Fibroblast of the aortic adventitia (primary cell): ENCODE measurements around the gene DNAH8. TPM values are rescaled to one million over a fixed set of nuclear protein-coding genes. Genes with fewer than 3 reads are reported as not detected.

Source experiments
- DNase-seq: peaks from one replicate; pipeline ENCODE4 v3.0.0-alpha.2; 2010; ENCODE audit warnings: low read depth
- H3K4me3 ChIP-seq: 2 replicates; pipeline ENCODE4 v1.5.1; 2011; ENCODE audit warnings: low read depth, mild to moderate bottlenecking, control low read depth, low read length, moderate library complexity
- total RNA-seq: library from RNA; depleted of rRNA; stranded (reverse); fragments of >200 nt; gene quantifications from 2 replicates; pipeline ENCODE4 v1.2.3, GENCODE V29; 2012; ENCODE audit warnings: low replicate concordance
- TF ChIP-seq, protein P1 (sequence below): IDR thresholded peaks from 2 replicates; pipeline ENCODE4 v1.5.1; 2011; ENCODE audit warnings: mild to moderate bottlenecking, low read length, control low read depth, inconsistent platforms; ENCODE audit not compliant: insufficient read depth

Gene DNAH8
- total RNA-seq, 1 donor = not detected

DNA sequence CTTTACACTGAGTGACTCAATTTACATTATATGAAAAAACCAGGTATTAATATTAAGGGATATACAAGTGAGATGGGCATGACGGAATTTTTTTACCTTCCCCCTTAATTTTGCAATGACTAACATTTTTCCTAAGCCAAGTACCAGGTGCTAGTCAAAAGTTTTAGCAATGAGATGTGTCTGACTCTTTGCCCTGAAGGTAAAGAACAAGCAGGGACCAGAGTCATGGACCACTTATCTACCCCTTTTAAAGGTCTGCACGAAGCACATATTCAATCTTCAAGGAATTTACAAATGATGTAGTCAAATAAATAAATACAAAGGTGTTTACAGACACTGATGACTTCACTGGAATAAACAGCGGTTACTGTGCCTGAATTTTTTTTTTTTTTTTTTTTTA is 13.6 kb upstream of the DNAH8 start:
- no peak for DNase-seq
- TF ChIP-seq, protein P1, sequence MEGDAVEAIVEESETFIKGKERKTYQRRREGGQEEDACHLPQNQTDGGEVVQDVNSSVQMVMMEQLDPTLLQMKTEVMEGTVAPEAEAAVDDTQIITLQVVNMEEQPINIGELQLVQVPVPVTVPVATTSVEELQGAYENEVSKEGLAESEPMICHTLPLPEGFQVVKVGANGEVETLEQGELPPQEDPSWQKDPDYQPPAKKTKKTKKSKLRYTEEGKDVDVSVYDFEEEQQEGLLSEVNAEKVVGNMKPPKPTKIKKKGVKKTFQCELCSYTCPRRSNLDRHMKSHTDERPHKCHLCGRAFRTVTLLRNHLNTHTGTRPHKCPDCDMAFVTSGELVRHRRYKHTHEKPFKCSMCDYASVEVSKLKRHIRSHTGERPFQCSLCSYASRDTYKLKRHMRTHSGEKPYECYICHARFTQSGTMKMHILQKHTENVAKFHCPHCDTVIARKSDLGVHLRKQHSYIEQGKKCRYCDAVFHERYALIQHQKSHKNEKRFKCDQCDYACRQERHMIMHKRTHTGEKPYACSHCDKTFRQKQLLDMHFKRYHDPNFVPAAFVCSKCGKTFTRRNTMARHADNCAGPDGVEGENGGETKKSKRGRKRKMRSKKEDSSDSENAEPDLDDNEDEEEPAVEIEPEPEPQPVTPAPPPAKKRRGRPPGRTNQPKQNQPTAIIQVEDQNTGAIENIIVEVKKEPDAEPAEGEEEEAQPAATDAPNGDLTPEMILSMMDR = no peak

DNA sequence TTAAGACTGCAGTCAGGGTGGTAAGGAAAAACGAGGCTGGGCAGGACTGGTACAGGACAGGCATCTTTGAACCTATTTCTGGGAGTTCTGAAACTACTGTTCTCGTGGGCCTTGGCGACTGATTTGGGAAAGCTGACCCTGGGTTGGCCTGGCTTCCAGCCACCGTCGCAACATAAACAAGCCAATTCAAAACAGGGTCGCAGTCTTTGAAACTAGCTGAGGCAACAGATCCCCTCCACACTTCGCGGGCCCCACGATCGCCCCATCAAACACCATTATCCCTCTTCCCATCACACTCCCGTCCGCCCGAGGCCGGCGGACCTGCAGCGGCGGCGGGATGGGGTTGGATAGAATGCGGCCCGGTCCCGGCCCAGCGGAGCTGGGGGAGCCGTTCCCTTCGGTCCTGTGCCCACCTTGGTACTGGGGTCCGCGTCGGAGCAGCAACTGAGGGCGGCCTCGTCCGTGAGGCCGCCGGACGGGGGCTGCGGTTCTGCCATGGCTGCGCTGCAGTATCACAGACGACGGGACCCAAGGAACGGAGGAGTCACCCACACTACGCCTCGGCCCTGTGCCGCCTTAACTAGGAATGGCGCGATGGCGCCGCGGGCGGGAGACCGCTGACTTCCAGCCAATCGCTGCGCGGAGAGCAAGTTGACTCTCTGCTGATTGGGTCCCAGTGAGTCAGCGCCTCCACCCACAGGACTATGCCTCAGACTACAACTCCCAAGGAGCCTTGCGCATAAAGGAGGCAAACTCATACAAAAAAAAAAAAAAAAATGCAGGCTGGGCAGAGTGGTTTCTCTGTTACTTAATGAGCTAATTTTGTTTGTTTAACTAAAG is 12.3 kb upstream of the DNAH8 start, which contains the start of gene GLO1:
Gene GLO1, minus strand, starts transcription at position 588 of the 840 bp plus-strand sequence. Its CDS starts 91 bp downstream, at position 497.
- DNase-seq = peak; percentile 99
- TF ChIP-seq, protein P1 = no peak
- peak within 1 kb of the TSS; percentile 76 for H3K4me3 ChIP-seq

More for the DNA sequence above, 13.6 kb upstream of the DNAH8 start:
- no peak overlapping the region for H3K4me3 ChIP-seq

DNA sequence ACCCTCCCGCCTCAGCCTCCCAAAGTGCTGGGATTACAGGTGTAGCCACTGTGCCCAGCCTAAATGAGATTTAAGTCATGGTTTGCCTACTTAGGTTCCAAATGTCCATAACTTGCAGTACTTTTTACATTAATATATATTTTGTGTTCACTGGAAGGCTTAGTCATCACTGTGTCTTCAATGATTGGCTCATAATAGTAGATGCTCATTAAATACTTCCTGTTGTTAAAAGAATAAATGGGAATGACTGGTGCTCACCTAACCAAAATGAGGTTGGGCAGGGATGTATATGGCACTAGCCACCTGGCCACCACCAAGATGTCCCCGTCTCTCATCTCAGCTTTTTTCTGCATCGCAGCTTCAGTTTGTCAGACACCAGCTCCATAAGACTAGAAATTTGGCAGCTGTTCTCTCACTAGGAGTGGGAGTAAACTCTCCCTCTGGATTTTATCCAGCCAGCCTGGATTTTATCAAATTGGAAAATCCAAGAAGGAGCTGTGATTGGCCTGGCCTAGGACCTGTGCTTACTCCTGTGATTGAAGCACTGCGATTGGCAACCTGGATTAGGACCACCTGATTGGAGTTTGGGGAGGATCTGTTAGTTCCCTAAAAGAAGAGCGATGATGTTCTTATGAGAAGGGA is 11.0 kb upstream of the DNAH8 start:
- TF ChIP-seq, protein P1 = no peak

DNA sequence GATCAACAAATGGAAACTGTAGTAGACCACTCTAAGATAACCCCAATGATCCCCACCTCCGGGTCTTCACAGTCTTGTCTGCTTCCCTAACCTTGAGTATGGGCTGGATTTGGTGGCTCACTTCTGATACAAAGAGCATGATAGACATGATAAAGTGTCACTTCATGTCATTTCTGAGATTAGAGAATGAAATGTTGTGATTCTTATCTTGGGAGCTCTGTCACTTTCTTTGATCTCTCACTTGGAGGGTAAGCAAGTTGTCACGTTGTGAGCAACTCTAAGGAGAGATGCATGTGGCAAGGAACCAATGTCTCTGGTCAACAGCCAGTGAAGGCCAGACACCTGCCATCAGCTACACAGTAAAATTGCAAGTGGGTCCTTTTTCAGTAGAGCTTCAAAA is 9.2 kb upstream of the DNAH8 start:
- H3K4me3 ChIP-seq = no peak overlapping the region
- DNase-seq = no peak
- TF ChIP-seq, protein P1 = no peak

More for the DNA sequence above, 11.0 kb upstream of the DNAH8 start:
- H3K4me3 ChIP-seq = no peak overlapping the region
- no peak for DNase-seq

DNA sequence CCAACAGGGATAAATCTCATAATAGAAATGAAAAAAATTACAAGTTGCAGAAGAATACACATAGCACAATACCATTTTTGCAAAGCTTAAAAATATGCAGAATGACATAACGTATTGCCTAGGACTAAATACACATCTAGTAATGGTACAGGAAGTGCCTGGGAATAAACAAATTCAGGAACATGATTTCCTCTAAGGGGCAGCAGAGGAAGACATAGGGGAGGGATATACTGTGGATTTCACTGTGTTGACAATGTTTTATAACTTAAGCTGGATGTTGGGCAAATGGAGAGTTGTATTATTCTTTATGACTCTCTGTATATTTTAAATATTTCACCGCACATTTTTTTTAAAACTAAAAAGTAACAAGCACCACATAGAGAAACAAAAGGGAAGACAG is 6.6 kb upstream of the DNAH8 start:
- no peak for DNase-seq
- TF ChIP-seq, protein P1 = no peak
- no peak overlapping the region for H3K4me3 ChIP-seq

DNA sequence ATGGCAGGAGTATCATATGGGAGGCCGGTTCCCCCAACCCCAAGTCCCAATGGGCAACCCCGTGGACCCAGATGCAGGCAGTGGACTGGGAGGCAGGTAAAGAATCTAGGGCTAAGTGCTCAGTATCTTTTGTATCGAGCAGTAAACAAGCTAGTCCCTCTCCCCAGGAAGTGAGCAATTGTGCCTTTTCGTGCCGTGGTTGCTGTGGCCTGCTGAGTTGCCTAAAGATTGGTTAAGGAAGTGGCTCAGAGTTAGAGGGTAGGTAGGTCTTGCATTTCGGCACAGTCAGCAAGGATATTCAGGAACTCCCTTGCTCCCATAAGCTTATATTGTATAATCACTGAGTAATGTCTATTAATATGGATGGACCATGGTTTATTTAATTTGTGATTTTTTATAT is 1.3 kb upstream of the DNAH8 start:
- no peak for DNase-seq
- no peak overlapping the region for H3K4me3 ChIP-seq
- TF ChIP-seq, protein P1 = no peak
